ENCODE data around the gene ROGDI.
"Not testable (repeated sequence)": the region's sequence is repeated elsewhere in the genome, so short reads cannot be mapped to it uniquely, and the experiment has no call there.

Gene ROGDI

GRCh38 chr16:4790871-4791270 is 11.6 kb downstream of the ROGDI start:
- no peak for DNase-seq (ENCODE audit: low read depth in 2 of 2)

GRCh38 chr16:4790261-4790660 is 12.2 kb downstream of the ROGDI start:
- DNase-seq (ENCODE audit: low read depth in 2 of 2), result no peak

- DNase-seq (ENCODE audit: low read depth in 2 of 2), result no peak
These were observed 13.5 kb downstream of the ROGDI start for GRCh38 chr16:4788910-4789309.

- no peak for DNase-seq (ENCODE audit: low read depth in 2 of 2)
These were observed 13.9 kb downstream of the ROGDI start for GRCh38 chr16:4788489-4788889.

- DNase-seq (ENCODE audit: low read depth in 2 of 2), result no peak
These were observed 14.6 kb downstream of the ROGDI start, which contains the start of gene SEPTIN12 for GRCh38 chr16:4787627-4788482. Gene SEPTIN12 (minus strand): TSS chr16:4788345. CDS start chr16:4787645, 700 bp downstream.

- no peak for DNase-seq (ENCODE audit: low read depth in 2 of 2)
These were observed 15.4 kb downstream of the ROGDI start for GRCh38 chr16:4787068-4787467.

GRCh38 chr16:4785758-4786433 is 16.5 kb downstream of the ROGDI start:
- DNase-seq (ENCODE audit: low read depth in 2 of 2), result no peak

- not testable (repeated sequence) for DNase-seq (ENCODE audit: low read depth in 2 of 2)
These were observed 17.9 kb downstream of the ROGDI start for GRCh38 chr16:4784444-4784987.

- DNase-seq (ENCODE audit: low read depth in 2 of 2), result no peak
These were observed 18.5 kb downstream of the ROGDI start for GRCh38 chr16:4783951-4784336.

- DNase-seq (ENCODE audit: low read depth in 2 of 2), result no peak
These were observed 19.0 kb downstream of the ROGDI start for GRCh38 chr16:4783251-4783950.

- DNase-seq (ENCODE audit: low read depth in 2 of 2), result no peak
These were observed 22.2 kb downstream of the ROGDI start for GRCh38 chr16:4780235-4780634.

- no peak for DNase-seq (ENCODE audit: low read depth in 2 of 2)
These were observed 24.4 kb downstream of the ROGDI start for GRCh38 chr16:4778050-4778392.

- no peak for DNase-seq (ENCODE audit: low read depth in 2 of 2)
These were observed 24.9 kb downstream of the ROGDI start for GRCh38 chr16:4777339-4778049.

- no peak for DNase-seq (ENCODE audit: low read depth in 2 of 2)
These were observed 26.2 kb downstream of the ROGDI start for GRCh38 chr16:4776141-4776705.

GRCh38 chr16:4775005-4775404 is 27.4 kb downstream of the ROGDI start:
- DNase-seq (ENCODE audit: low read depth in 2 of 2), result no peak

- no peak for DNase-seq (ENCODE audit: low read depth in 2 of 2)
These were observed 30.1 kb downstream of the ROGDI start for GRCh38 chr16:4772351-4772750.

GRCh38 chr16:4771646-4772045 is 30.8 kb downstream of the ROGDI start:
- no peak for DNase-seq (ENCODE audit: low read depth in 2 of 2)

- no peak for DNase-seq (ENCODE audit: low read depth in 2 of 2)
These were observed 33.2 kb downstream of the ROGDI start for GRCh38 chr16:4769306-4769638.

- peak; percentile 92 to 94 for DNase-seq (ENCODE audit: low read depth in 2 of 2)
These were observed 33.7 kb downstream of the ROGDI start for GRCh38 chr16:4768549-4769305.

- no peak for DNase-seq (ENCODE audit: low read depth in 2 of 2)
These were observed 34.4 kb downstream of the ROGDI start for GRCh38 chr16:4767872-4768548.

Data from stimulated activated CD4-positive, alpha-beta T cell treated with anti-CD3 and anti-CD28 coated beads, Interleukin-4, amount 100 ng/mL, for 48 hours (primary cell).